Cardiac muscle cell (in vitro differentiated cells and primary cell): ENCODE results near the gene SLC6A6. TPM values are rescaled to one million over a fixed set of nuclear protein-coding genes. Genes with fewer than 3 reads are reported as not detected.
"Not testable (repeated sequence)": the region's sequence is repeated elsewhere in the genome, so short reads cannot be mapped to it uniquely, and the experiment has no call there.

Experiments
- DNase-seq, 2 donors: peaks; one replicate each; pipeline versions ENCODE4 v3.0.0 to v3.0.0-alpha.2; 2010 to 2017; ENCODE audit warnings: low read depth in 1 of 2, low spot score in 1 of 2
- H3K27ac ChIP-seq: fragments of 200-600 bp; sonication (generic); 2 replicates; pipeline ENCODE4 v1.5.1; 2016
- H3K27me3 ChIP-seq: fragments of 200-600 bp; sonication (generic); 2 replicates; pipeline ENCODE4 v1.6.0; 2016; ENCODE audit warnings: control low read depth
- H3K36me3 ChIP-seq: fragments of 200-600 bp; sonication (generic); 2 replicates; pipeline ENCODE4 v1.5.1; 2016; ENCODE audit warnings: control low read depth
- H3K4me1 ChIP-seq: fragments of 200-600 bp; sonication (generic); 2 replicates; pipeline ENCODE4 v1.8.1; 2017; ENCODE audit warnings: low read depth, mild to moderate bottlenecking, mixed run types
- H3K4me3 ChIP-seq: fragments of 200-600 bp; sonication (generic); 2 replicates; pipeline ENCODE4 v1.5.1; 2016; ENCODE audit warnings: mild to moderate bottlenecking
- H3K9me3 ChIP-seq: fragments of 200-600 bp; sonication (generic); 2 replicates; pipeline ENCODE4 v1.5.1; 2017; ENCODE audit warnings: low read depth, mild to moderate bottlenecking, control low read depth
- polyA plus RNA-seq: library from polyadenylated mRNA; unstranded; fragments of >200 nt; fragmentation: Nextera tagmentation; extraction: Ambion mirVana; gene quantifications from 2 replicates; pipeline ENCODE4 v1.2.1, GENCODE V29; 2016
- total RNA-seq: library from RNA; depleted of rRNA; stranded (reverse); fragments of >200 nt; gene quantifications from 2 replicates; pipeline ENCODE4 v1.2.3, GENCODE V29; 2016
- TF ChIP-seq, protein P1 (sequence below): IDR thresholded peaks from 2 replicates; pipeline ENCODE4 v1.5.1; 2012; ENCODE audit warnings: low read depth, mild to moderate bottlenecking, low read length

Gene SLC6A6
- total and polyA plus RNA-seq, 2 experiments from 2014 or later = 5.4 to 19.7 TPM

DNA sequence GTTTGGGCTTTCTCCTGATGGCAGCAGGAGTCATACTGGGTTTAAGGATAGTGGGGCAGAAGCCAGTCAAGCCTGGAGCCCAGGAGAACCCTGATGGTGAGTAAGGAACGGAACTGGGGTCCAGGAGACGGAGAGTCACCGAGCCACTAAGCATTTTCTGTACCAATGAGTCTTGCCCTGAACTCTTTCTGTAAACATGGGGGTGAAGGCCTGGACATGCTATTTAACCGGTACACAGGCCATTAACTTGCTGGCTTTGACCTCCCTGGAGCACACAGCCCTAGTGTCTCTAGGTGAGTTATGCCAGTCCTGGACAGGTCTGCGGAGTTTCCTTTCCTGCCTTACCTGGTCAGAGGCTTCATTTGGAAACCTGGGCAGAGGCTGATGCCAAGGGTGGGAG is 3.9 kb downstream of the SLC6A6 start:
- Histone ChIP-seq H3K4me1 (peaks cover 11% of the 10 kb centered on the region), H3K9me3 (no peaks in the 10 kb centered on the region), H3K36me3 (no peaks in the 10 kb centered on the region), H3K27me3 (no peaks in the 10 kb centered on the region), H3K4me3 (no peak overlapping the region), H3K27ac (no peak overlapping the region)
- DNase-seq = no peak
- TF ChIP-seq, protein P1, sequence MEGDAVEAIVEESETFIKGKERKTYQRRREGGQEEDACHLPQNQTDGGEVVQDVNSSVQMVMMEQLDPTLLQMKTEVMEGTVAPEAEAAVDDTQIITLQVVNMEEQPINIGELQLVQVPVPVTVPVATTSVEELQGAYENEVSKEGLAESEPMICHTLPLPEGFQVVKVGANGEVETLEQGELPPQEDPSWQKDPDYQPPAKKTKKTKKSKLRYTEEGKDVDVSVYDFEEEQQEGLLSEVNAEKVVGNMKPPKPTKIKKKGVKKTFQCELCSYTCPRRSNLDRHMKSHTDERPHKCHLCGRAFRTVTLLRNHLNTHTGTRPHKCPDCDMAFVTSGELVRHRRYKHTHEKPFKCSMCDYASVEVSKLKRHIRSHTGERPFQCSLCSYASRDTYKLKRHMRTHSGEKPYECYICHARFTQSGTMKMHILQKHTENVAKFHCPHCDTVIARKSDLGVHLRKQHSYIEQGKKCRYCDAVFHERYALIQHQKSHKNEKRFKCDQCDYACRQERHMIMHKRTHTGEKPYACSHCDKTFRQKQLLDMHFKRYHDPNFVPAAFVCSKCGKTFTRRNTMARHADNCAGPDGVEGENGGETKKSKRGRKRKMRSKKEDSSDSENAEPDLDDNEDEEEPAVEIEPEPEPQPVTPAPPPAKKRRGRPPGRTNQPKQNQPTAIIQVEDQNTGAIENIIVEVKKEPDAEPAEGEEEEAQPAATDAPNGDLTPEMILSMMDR = no peak

DNA sequence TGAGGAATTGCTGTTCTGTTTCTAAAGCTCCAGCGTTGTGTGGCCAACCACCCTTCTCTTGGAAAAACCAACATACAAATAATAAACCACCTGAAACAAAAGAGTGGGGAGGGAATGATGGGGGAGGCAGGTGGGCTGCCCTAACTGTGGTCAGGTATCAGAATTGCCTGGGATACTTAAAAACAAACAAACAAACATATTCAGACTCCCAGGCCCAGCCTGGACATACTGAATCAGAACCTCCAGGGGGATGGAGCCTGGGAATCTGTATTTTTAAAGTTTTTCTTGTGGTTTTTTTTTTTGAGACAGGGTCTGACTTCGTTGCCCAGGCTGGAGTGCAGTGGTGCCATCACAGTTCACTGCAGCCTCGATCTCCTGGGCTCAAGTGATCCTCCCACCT is 4.4 kb downstream of the SLC6A6 start:
- no peak for DNase-seq
- Histone ChIP-seq H3K36me3 (no peaks in the 10 kb centered on the region), H3K4me1 (peaks cover 11% of the 10 kb centered on the region), H3K4me3 (no peak overlapping the region), H3K27ac (no peak overlapping the region), H3K9me3 (no peaks in the 10 kb centered on the region), H3K27me3 (no peaks in the 10 kb centered on the region)
- TF ChIP-seq, protein P1 = no peak

DNA sequence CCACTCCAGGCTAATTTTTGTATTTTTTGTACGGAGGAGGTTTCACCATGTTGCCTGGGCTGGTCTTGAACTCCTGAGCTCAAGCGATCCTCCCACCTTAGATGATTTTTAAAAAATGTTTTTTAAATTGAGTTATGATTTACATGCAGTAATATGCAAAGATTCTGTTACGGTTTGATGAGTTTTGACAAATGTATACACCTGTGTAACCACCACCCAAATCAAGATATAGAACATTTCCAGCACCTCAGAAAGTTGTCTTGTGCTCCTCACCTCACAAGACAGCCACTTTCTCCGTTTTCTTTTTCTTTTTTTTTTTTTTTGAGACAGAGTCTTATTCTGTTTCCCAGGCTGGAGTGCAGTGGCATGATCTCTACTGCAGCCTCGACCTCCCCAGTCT is 4.8 kb downstream of the SLC6A6 start:
- TF ChIP-seq, protein P1 = no peak
- Histone ChIP-seq H3K4me3 (no peak overlapping the region), H3K27me3 (no peaks in the 10 kb centered on the region), H3K9me3 (no peaks in the 10 kb centered on the region), H3K36me3 (no peaks in the 10 kb centered on the region), H3K4me1 (peaks cover 11% of the 10 kb centered on the region), H3K27ac (no peak overlapping the region)
- no peak for DNase-seq

DNA sequence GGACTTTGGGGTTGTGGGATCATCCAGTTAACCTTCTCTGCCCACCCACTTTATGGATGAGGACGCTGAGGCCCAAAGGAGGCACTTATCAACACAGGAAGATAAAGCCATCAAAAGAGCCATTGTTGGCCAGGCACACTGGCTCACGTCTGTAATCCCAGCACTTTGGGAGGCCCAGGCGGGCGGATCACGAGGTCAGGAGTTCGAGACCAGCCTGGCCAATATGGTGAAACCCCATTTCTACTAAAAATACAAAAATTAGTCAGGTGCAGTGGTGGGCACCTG is 7.3 kb downstream of the SLC6A6 start:
- not testable (repeated sequence) for DNase-seq, H3K27me3 ChIP-seq, H3K36me3 ChIP-seq, H3K4me3 ChIP-seq, H3K27ac ChIP-seq, H3K4me1 ChIP-seq, H3K9me3 ChIP-seq

DNA sequence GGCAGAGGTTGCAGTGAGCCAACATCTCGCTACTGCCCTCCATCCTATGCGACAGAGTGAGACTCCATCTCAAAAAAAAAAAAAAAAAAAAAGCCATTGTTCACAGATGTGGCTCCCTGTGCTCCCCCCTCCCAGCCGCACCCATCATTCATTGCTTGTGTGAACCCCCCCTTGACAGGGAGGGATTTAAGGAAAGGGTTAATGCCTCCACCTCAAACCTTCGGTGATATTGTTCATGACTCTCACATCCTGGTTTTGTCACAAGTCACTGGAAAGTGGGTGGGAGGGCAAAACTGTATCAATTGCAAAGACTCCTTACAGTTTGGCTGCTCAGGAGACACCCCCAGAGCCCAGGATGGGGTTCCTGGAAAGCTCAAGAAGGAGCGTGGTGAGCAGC is 7.7 kb downstream of the SLC6A6 start:
- Histone ChIP-seq H3K4me1 (peaks cover 7% of the 10 kb centered on the region), H3K9me3 (no peaks in the 10 kb centered on the region), H3K27ac (no peak overlapping the region), H3K27me3 (no peaks in the 10 kb centered on the region), H3K4me3 (no peak overlapping the region), H3K36me3 (no peaks in the 10 kb centered on the region)
- TF ChIP-seq, protein P1 = no peak
- no peak for DNase-seq

DNA sequence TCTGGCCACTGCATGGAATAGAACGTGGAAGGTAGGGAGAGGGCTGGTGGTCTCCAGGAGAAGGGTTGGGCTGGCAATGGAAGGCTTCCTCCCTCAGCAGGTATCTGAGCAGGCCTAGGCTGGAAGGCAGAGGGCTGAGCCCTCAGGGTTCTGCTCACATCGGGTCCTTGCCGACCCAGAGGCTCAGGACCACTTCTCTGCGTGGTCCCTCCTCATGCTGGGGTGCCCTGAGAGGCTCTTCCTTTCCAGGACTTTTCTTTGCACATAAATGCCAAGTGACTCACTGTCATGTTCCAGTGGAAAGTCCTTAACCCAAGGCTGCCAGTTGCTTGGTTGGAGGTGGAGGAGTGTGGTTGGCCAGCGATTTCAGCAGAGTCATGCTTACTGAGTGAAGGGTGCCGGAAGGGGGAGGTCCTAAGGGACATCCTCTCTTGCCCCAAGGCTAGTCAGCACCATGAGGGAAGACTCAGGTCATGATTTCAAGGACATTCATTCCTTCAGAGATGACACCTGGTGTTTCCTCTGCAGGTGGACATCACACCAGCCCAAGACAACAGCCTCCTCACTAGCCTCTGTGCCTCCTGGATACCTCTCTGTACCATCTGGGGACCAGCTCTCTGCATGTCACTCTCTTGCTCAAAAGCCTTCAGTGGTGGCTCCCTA is 8.2 kb downstream of the SLC6A6 start:
- H3K4me1 ChIP-seq = peaks cover 7% of the 10 kb centered on the region
- H3K9me3 ChIP-seq = no peaks in the 10 kb centered on the region
- TF ChIP-seq, protein P1 = no peak
- peak in 1 of 2 donors; percentile 75 for DNase-seq
- H3K36me3 ChIP-seq = no peaks in the 10 kb centered on the region
- H3K27ac ChIP-seq = no peak overlapping the region
- no peak overlapping the region for H3K4me3 ChIP-seq
- no peaks in the 10 kb centered on the region for H3K27me3 ChIP-seq
